Measurements from ENCODE around the gene HSCB.
A peak's percentile ranks its signal among the peaks of the same experiment; 100 is the strongest.
"Not testable (repeated sequence)": the region's sequence is repeated elsewhere in the genome, so short reads cannot be mapped to it uniquely, and the experiment has no call there.

Gene HSCB

DNA sequence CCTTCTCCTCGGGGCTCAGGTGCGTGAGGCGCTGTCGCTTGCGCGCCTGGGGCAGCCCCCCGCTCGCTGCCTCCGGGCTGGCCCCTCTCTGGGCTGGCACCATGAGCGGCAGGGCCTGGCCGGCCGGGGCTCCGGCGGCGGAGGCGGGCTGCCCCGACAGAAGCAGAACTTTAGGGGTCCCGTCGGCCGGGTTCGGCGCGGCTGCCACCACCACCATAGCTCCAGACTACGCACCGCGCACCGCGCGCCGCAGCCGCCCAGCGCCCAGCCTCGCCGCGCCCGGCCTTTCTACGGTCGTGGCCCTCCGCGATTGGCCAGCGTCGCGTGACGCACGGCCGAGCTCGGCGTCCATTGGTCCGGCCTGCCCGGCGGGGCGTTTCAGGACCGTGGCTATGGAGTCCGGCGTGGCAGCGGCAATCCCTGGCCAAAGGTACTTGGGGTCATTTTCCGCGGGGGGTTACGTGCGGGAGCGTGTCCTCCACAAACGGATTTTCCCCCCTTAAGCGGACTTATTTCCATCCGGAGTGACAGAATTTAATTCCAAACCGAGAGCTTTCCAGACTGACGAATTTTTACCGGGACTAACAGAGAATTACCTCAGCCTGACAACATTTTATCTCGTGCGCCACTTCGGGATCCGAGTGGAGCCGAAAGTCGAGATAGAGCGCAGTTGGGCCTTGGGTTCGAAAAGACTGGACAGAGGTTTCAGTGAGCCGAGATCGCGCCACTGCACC is 58.6 kb downstream of the HSCB start, which contains the start of gene XBP1:
TSS of gene XBP1 (minus strand) at position 262 of the 734 bp plus-strand sequence.
- H3K9me3 ChIP-seq (ENCODE audit: low read length): no peaks in the 10 kb centered on the region

DNA sequence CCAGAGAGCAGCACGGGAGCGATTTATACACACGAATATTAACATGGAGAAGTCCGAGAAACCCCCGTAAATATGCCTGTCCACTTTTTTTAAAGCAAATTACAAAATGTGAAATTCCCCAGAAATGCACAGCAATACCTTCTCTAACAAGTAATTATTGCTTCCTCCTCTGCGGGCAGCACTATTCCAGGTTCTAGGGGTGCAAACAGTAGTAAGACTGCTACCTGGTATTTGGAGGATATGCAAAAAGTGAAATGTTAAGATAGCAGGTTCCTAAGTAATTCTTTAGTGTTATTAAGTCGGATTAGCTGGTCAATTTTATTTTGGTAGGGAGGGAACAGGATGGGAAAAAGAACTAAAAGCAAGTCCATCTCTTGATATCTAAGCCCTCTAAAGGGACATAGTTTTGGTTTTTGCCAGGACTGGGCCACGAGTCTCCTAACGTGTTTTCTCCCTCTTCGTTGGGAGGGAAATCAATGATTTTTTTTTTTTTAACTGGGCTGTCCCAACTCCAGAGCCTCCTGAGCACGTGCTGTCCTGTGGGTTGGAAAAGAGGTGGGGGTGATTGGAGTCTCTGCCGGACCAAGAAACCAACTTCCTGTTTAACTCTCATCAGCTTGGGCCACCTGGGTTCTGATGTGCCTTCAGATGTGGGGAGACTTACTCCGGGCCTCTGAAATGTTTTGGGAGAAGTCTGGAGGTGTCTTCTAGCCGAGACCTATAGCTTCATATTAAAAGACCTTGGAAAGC is 60.2 kb downstream of the HSCB start:
- no peaks in the 10 kb centered on the region for H3K9me3 ChIP-seq (ENCODE audit: low read length)
- no peak overlapping the region for H3K4me3 ChIP-seq (ENCODE audit: low read length)
- H3K27me3 ChIP-seq (ENCODE audit: insufficient read depth, low read length): no peaks in the 10 kb centered on the region

More for the DNA sequence above, 58.6 kb downstream of the HSCB start, which contains the start of gene XBP1:
- peaks cover 13% of the 10 kb centered on the region for H3K4me1 ChIP-seq (ENCODE audit: insufficient read depth, low read length)
- peaks cover 29% of the 10 kb centered on the region for H3K36me3 ChIP-seq (ENCODE audit: insufficient read depth, low read length)
- peak within 1 kb of the TSS; percentile 68 for H2AFZ ChIP-seq (ENCODE audit: low read depth, low read length)
- H3K4me3 ChIP-seq (ENCODE audit: low read length): peak within 1 kb of the TSS; percentile 61
- H3K27me3 ChIP-seq (ENCODE audit: insufficient read depth, low read length): no peaks in the 10 kb centered on the region

DNA sequence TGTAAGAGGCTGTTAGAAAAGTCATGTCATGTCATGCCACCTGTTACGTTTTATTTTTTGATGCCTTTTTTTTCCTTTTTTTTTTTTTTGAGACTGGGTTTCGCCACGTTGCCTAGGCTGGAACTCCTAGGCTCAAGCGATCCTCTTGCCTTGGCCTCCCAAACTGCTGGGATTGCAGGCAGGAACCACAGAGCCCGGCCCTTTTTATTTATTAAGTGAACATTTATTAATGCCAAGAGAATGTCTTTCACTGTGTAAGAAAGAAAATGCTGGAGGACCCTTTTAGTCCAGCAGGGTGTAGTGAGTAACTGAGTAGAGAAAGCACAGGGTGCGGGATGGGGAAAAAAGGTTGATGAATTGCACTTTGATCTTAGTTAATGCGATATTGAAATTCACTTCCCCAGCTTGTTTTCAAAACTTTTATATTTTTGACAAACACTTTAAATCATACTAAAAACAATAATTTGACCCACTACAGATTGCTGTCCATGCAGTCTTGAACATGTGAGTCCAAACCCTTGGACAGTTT is 60.8 kb downstream of the HSCB start:
- Histone ChIP-seq H3K4me1 (ENCODE audit: insufficient read depth, low read length) (peaks cover 13% of the 10 kb centered on the region), H3K4me3 (ENCODE audit: low read length) (no peak overlapping the region), H2AFZ (ENCODE audit: low read depth, low read length) (no peak overlapping the region), H3K9me3 (ENCODE audit: low read length) (no peaks in the 10 kb centered on the region), H3K36me3 (ENCODE audit: insufficient read depth, low read length) (peaks cover 8% of the 10 kb centered on the region), H3K27me3 (ENCODE audit: insufficient read depth, low read length) (no peaks in the 10 kb centered on the region)

More for the DNA sequence above, 60.2 kb downstream of the HSCB start:
- Histone ChIP-seq H3K4me1 (ENCODE audit: insufficient read depth, low read length) (peaks cover 13% of the 10 kb centered on the region), H3K36me3 (ENCODE audit: insufficient read depth, low read length) (peaks cover 13% of the 10 kb centered on the region), H2AFZ (ENCODE audit: low read depth, low read length) (no peak overlapping the region)

DNA sequence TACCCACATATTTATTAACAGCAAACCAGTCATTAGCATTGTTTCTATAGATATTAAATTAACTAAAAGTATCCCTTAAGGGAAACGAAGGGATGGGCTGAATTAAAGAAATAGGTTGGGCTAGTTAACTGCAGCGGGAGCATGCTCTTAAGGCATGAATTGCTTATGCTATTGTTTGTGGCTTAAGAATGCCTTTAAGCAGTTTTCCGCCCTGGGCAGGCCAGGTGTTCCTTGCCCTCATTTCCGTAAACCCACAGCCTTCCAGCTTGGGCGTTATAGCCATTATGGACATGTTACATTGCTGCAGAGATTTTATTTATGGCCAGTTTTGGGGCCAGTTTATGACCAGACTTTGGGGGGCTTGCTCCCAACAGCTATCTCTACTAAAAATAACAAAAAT is 63.6 kb downstream of the HSCB start:
- not testable (repeated sequence) for H3K4me1 ChIP-seq (ENCODE audit: insufficient read depth, low read length); H3K36me3 ChIP-seq (ENCODE audit: insufficient read depth, low read length); H3K9me3 ChIP-seq (ENCODE audit: low read length); H2AFZ ChIP-seq (ENCODE audit: low read depth, low read length); H3K27me3 ChIP-seq (ENCODE audit: insufficient read depth, low read length); H3K4me3 ChIP-seq (ENCODE audit: low read length)

Data from neuron (in vitro differentiated cells).